ENCODE results near the gene THRB.
"Not testable (repeated sequence)": the region's sequence is repeated elsewhere in the genome, so short reads cannot be mapped to it uniquely, and the experiment has no call there.

THRB gene

DNA sequence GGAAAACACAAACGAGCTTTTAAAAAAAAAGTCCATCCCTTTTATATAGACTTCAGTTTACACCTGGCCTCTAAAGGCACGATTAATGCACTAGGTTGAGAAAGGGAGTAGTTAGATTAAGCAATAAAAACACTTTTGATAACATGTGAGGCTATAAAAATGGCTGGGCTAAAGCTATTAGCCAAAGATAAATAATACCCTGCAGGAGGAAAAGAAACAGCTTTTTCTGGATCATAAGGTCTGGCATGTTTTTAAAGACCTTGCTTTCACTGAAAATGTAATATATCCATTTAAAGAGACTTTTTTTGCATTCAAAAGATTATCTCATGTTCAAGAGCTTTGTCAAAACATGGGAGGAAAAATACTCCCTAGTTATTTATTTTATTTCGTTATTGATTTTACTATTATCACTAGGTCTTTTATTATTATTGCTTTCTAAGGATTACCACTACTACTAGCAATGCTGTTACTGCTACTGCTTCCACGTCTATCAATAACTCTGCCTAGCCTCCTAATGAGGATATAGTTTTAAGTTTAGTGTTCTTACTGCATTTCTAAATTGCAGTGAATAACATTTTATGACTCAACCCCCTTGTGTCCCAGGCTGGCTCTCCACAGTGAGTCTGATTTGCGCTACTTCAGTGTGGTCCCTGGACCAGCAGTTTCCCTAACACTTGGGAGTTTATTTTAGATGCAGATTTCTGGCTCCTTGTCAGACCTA is 93.4 kb downstream of the THRB start:
- peak; percentile 83 for FAIRE-seq

DNA sequence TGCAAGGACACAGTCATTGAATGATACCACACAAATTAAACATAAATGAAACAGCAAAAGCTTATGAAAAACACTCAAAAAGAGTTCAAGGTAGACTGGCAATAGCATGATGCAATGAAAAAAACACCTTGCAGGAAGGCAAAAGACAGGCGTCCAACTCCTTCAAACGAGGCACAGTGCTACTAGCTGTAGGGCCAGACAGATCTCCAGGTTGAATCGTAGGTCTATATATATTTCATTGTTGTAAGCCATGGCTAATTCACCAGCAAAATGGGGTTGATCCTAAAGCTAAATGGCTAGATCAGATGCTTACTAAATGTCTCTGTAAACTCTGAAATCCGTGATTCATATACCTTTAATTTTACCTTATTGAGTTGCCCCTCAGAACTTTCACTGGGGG is 94.2 kb downstream of the THRB start:
- FAIRE-seq = no peak

DNA sequence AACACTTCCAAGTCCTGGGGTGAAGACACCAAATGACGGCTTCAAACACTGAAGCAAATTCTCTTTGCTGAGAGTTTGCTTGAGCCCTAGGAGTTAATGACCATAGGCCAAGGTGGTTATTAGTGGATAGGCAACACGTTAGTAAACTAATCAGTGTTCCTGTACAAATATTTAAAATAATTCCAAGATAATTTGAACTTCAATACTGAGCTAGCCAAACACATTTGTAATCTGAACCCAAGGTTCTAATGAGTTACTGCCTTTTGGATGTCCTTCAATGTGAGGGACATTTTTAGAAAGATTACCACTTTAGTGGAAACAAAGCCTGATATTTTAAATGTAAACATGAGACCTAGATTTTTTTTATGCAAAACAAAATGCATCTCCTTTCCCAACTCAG is 94.6 kb downstream of the THRB start:
- no peak for FAIRE-seq

DNA sequence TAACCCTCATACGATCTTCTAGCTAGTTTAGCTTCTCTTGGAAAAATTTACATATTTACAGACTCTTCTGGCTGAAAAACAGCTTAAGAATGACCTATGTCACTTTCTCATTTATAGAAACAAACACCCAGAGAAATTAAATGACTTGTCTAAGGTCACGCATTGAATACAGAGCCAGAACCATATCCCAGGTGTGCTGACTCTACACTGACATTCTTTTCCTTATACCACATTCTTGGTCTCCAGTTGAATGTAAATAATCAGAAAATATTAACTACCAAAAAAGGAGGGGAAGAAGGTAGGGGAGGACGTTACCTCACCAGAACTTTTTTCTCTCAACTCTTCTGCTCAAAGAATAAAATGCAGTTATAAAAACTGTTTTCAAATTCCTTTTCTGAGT is 95.0 kb downstream of the THRB start:
- FAIRE-seq = no peak

DNA sequence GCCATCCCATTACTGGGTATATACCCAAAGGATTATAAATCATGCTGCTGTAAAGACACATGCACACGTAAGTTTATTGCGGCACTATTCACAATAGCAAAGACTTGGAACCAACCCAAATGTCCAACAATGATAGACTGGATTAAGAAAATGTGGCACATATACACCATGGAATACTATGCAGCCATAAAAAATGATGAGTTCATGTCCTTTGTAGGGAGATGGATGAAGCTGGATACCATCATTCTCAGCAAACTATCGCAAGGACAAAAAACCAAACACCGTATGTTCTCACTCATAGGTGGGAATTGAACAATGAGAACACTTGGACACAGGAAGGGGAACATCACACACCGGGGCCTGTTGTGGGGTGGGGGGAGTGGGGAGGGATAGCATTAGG is 95.9 kb downstream of the THRB start:
- FAIRE-seq = not testable (repeated sequence)

DNA sequence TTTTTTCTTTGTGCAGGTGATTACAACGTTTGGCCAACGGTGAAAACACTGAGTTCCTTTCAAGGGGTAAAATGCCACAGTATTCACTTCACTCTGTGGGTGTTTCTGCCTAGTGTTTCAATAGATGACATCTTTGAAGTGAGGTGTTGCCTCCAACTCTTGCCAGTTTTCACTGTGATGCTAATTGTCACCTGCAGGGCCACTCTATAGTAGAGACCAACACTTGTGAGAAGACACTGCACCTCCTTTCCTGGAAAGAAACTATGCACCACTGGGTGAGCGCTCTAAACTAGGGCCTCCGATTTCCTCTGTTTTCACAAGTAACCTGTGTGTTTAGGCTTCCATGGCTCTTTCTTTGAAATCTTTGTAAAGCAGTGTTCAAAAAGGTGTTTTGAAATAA is 98.3 kb downstream of the THRB start:
- no peak for FAIRE-seq

DNA sequence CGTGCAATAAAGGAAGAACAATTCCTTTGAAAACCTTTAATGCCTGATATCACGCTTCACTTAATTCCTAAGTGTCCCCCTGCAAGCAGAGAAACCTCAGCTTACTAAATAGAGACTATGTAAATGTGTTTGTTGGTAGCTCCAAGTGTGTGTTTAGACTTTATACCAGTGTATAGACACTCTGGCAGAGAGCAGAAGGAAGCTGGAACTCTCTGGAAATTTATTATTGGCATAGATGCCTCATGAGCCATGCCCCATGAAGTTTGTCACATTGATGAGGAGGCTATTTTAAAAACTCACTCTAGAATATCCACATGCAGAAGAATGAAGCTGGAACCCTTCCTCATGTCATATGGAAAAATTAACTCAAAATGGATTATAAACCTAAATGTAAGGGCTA is 99.9 kb downstream of the THRB start:
- FAIRE-seq = no peak

DNA sequence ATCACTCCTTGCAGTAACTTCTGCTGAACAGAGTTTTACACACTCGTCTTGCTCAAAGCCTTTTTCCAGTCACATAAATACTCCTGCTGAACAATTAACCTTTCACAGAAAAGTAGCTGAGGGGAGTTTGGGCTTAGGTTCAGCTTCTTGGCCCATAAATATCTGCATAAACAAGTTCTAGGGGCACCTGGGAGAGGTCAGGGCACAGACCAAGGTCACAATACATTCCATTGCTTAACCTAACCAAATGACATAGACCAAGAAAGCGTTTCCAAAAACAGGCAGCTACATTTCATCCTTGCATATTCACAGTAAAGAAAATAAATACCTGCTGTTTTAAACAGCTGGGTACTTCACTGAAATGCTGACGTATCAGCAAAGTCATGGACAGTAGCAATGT is 101.3 kb downstream of the THRB start:
- FAIRE-seq = no peak

DNA sequence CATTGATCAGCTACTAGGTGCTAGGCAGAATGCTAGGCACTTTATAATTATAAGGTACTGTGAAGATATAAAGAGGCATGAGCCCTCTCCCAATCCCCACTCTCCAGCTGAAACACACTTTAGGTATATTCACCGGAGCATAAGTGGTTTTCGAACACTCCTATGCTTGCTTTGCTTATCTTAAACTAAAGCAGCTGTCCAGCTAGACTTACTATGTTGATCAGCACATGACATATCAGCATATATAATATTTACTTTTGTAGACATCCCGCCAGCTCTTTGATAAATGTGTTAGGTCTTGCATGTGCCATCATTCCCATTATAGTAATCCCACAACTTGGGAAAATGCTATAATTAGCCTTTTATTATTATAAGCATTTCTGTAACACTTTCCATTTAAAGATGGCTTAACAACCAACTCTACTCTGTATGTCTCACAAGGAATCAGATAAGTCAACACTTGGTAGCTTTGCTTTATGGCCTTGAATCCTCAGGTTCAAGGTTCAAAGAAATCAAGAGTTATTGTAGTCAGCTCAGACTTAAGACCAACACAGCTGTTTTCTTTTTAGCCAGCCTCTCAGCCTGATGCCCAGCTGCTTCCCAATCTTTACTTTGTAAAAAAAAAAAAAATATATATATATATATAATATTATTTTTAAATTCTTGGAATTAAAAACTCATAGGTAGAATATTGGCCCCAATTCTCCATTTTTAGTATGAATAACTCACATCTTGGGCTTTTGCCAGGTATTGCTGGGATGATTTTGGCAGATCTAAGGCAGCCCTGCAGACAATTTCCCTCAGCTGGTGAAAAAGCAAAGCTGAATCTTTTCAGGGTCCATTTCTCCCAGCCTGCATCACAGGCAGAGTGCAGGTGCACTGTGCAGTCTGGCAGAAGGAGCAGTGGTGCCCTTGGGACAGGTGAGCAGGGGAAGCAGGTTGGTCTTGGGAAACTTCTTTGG is 104.2 kb downstream of the THRB start:
- FAIRE-seq = no peak

DNA sequence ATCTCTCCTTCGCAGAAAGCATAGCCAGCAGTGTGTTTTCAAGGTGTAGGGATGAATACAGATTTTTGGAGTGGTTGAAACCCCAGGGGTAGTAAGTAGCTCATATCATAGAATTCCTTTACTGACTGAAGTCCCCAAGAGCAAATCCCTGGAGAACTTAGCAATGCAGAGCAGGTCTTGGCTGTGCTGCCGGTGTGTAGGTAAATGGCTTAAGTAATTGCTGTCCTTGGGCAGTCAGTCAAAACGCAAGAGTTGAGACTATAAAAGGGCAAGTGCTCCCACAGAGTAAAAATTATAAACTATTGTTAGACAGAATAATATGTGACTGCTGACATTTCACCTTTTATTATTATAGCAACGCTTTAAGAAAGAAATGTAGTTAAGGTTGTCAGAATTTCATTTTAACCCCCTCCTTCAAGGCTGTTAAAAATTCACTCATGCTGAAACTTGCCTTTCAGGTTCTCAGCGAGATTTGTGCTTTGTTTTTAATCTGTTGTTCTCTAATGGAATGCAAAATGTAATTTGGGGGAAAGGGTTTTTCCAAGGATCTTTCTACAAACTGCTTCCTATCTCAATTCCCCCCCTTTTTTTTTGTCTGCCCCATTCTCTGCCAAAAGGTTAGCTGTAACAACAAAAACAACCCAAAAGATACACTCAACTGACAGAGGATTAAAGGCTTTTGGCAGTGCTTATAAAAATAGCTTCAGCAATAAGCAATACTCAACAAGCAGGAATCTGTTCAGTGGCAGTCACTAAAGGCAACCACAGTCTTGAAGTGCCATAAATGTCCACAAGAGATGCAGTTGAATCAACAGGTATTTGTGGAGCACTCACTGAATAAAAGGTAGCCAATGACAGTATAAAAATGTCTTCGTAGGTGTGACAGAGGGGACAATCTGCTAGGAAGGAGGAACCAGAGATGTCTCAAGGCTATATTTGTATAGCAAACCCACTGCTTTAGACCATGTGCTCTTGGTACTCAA is 105.3 kb downstream of the THRB start:
- peak; percentile 23 for FAIRE-seq

DNA sequence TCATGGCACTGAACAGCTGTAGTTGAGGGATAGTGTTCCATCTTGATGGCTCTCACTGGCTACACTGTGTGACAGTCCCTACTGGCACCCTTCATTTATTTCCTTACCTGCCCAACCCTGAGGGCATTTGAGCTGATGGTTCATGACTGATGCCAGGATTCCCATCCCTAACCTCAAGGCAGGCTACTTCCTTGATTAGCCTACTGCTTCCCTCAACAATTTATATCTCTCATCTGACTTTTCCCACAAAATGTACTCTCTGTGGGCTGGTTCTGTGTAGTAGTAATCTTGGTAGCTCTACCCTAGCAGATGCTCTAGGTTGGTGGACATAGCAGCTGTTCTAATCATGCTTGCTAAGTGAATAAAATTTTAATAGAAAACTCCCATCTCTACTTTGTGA is 106.0 kb downstream of the THRB start:
- FAIRE-seq = no peak

DNA sequence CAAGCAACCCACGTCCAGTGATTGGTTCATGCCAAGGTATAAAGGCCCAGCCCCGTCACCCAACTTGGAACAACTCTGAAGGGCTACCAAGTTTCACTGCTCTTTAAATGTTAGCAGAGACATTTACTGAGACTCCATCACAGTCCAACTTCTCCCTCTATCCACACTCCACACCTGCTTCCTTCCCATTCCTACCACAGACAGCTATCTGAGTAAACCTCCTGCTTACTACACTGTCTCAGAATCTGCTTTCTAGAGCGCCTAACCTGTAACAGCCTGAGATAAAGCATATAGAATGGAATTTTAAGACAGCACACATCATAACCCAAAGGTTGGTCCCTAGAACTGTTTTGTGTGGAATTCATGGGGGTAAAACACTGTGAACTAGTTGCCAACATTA is 106.5 kb downstream of the THRB start:
- FAIRE-seq = no peak

DNA sequence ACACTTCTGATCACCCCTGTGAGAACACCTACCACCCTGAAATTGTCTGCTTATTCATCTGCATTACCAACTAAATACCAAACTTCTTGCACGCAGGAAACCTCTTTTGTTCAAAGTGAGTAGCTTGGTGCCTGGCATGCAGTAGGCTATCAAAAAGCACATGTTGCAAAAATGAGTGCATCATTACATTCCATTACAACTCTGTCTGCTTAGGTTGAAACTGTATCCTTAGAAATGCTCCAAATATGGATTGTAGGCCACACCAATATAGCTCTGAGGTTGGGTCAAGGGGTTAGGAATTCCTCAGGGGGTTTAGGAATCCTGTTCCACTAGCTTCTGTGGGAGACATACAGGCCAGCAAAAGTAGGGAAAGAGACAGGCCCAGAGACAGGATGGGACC is 107.2 kb downstream of the THRB start:
- no peak for FAIRE-seq

DNA sequence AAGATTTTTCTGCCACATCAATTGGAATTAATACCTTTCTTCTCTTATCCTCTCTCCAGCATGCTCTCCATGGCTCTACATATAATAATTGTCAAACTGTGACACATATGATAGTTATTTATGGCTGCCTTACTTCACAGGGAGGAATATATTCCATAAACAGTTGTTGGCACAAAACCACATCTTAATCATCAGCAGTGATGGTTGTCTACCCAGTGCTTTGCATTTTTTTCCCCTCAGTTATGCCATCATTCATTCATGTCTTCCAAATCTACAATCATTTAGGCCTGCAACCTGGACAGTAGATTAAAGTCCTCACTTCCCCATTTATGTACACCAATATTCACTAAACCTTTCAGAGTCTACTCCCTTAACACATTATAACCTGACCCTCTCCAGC is 107.7 kb downstream of the THRB start:
- no peak for FAIRE-seq

DNA sequence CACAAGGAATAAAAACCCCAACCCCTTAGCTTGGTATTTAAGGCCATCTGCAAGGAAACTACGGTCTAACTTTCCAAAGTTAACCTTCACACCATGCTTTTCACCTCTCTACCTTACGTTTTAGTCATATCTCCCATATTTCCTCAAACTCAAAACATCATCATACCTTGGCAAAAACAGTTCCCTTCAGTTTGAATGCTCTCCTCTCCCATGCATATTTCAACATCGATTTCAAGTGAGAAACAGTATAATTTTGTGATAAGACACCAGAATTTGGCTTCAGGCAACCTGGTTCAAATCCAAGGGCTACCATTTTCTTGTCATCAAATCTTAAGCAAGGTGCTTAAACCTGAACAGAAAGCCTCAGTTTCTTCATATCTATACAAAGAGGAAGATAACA is 108.2 kb downstream of the THRB start:
- FAIRE-seq = no peak

DNA sequence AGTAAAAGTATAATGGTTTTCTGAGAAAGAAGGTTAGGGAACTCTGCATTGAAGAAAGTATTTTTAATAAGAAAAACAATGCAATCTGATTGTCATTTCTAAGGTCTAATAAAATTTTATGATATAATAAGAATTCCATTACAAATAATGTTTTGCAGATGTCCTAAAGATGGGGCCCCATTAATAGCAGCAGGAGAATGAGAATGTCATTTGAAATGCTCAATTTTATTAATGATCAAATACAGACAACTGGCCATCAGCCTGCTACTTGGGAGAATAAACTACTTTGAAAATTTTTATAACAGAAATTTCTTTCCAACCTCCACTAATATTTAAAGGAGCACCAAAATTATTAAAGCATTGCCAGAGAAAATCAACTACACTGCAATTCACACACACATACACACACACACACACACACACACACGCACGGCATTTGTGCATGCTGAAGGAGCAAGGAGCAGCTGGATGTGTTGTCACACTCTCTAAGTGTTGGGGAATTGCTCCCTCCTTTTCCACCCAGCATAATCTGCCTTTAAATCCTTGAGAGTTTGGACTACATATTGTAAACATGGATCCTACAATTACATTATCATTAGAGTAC is 109.5 kb downstream of the THRB start:
- peak; percentile 23 for FAIRE-seq

DNA sequence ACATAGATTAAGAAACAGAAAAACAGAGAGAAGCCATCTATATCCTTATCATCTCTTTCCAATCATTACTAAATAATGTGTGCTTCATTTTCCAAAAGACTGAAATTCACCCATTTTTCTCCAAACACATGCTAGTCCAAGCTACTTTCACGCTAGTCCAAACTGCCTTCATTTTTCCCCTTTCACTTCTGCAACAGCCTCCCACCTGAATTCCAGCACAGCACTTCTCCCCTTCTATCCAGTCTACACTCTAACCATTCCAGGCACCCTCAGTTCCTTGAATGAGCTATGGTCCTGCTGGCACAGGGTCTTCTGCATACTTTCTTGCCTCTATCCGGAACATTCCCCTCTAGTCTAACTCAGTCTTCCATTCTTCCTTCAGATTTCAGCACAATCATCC is 112.0 kb downstream of the THRB start:
- FAIRE-seq = no peak

DNA sequence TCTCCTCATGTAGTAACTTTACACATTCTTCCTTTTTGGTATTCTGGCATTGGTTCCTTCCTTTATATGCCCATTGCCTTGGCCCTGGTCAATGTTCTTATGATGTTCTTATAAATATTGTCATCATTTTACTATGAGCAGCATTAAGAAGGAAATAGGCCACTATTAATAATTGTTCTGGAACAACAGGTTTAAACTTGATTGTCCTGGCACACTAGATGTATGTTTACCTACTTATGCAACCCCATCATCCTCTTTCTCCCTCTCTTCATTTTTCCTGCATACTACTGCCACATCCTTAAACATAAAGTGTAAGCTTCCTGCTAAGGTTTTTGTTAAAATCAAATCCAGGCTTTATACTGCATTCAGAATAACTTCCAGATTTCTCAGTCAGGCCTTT is 114.7 kb downstream of the THRB start:
- no peak for FAIRE-seq

DNA sequence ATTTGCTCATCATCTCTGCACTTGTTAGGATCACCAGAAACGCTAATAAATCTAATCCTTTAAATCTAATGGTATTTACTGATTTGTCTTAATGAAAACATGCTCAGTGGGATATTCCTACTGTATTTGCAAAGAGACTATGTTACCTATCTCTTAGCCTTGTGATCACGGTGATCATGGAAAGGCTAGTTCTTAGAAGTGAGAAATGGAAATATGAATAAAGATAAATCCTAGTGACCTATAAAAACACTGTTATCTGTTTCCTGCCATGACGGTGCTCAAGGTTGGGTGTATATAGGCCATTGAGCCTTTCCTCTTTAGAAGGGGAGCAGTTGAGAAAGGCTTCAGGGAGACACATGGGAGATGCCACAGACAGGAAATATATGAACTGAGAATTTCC is 116.3 kb downstream of the THRB start:
- FAIRE-seq = no peak

DNA sequence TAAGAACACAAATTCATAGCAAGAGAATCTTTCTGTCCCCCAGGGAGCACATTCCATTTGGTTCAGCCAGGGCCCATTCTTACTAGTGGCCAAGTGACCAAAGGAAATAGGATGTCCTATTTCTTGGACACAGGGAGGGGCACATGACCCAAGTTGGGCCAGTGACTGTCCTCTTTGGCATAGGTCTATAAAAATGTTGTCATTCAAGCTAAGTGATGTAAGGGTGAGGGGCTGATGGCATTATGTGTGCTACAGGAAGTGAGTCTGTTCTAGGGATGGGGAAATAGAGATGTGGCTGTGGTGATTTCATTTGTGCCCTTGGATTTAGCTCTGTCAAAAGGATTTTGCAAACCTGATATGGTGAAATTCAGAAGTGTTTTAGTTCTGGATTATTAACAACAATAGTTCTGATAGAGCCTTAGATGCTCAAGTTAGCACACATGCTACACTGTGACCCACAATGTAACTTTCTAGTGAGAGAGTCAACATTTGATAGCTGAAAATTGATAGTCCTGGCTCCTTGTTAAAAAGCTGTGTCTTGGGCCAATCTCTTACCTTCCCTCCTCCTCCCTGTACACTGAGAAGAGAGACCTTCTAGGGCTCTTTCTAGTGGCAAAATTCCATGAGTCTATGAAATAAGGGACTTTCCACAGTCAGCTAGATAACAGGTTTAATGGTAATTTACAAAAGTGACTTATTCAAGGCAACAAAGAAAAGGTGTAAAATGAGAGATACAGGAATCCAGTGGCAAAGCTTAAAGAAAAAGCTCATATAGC is 117.2 kb downstream of the THRB start:
- FAIRE-seq = no peak

DNA sequence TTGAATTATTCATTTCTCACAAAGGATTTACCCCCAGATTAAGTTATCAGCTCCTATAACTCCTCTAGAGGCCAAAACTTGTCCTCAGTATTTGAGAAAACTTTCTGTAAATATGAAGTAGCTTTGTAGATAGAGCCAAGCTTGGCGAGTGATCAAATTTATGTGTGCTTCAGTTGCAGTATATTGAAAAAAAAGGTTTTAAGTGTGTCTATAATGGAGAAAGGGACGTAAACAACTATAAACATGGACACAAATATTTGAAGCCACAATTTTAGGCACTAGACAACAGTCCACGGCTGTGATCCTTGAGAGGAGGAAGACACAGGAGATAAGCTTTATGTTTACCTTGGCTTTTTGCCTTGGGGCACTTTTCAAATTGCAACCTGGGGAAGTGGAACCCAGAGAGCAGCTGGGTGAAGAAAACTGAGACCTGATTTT is 118.7 kb downstream of the THRB start:
- FAIRE-seq = no peak

DNA sequence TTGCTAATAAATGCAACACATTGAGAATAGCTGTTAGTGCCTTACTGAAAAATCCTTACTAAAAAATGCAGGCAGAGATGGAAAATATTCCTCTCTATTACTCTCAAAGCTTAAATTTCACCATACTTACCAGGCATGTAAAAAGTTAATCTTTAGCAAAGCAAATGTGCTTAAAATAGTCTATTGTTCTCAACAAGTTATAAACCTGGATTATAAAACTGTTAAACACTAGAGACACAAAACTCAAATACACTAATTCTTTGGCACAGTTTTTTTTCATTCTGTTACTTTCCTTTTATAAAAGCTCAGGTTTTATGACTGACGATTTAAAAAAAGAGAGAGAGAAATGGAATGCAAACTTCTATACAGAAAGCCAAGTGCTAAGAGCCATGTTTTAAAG is 119.8 kb downstream of the THRB start:
- FAIRE-seq = no peak

Measured in endometrium (tissue), 2 donors.